Measurements from ENCODE around the gene MPP3.
"Not testable (repeated sequence)": the region's sequence is repeated elsewhere in the genome, so short reads cannot be mapped to it uniquely, and the experiment has no call there.

MPP3 gene

DNA sequence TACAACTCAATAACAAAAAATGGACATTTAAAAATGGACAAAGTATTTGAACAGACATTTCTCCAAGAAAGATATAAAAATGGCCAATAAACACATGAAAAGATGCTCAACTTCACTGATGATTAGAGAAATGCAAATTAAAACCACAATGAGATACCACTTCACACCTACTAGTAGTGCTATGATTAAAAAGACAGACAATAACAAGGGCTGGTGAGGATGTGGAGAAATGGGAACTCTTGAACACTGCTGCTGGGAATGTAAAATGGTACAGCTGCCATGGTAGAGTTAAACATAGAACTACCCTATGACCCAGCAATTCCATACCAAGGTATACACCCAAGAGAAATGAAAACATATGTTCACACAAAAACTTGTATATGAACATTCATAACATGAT is 27.8 kb downstream of the MPP3 start:
- no peak for DNase-seq (ENCODE audit: low spot score)

- DNase-seq (ENCODE audit: low spot score): no peak
Measured at GRCh38 chr17:43803758-43804157, 29.2 kb downstream of the MPP3 start.

DNA sequence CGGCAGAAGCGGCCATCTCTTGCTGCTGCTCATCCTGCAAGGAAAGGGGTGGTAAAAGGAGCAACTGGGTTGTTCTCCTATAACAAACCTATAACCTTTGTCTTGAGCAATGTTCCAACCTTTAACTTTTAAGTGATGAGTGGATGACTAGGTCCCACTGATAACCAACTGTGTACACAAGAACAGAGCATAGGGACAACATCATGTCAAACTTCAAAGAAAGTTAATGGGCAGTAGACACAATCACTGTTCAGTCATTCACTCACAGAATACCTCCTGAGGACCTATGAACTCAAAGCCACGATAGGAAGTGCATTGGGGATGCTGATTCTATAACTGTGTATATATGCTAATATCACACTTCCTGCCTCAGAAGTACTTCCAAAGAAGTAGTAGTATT is 31.1 kb downstream of the MPP3 start:
- no peak for DNase-seq (ENCODE audit: low spot score)

- DNase-seq (ENCODE audit: low spot score): no peak
Measured at GRCh38 chr17:43800736-43801135, 32.2 kb downstream of the MPP3 start.

GRCh38 chr17:43799047-43799446 is 33.9 kb downstream of the MPP3 start:
- DNase-seq (ENCODE audit: low spot score): no peak

DNA sequence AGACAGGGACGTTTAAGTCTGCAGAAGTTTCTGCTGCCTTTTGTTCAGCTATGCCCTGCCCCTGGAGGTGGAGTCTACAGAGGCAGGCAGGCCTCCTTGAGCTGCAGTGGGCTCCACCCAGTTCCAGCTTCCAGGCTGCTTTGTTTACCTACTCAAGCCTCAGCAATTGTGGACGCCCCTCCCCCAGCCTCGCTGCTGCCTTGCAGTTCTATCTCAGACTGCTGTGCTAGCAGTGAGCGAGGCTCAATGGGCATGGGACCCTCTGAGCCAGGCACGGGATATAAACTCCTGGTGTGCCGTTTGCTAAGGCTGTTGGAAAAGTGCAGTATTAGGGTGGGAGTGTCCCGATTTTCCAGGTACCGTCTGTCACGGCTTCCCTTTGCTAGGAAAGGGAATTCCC is 34.9 kb downstream of the MPP3 start:
- DNase-seq (ENCODE audit: low spot score): not testable (repeated sequence)

DNA sequence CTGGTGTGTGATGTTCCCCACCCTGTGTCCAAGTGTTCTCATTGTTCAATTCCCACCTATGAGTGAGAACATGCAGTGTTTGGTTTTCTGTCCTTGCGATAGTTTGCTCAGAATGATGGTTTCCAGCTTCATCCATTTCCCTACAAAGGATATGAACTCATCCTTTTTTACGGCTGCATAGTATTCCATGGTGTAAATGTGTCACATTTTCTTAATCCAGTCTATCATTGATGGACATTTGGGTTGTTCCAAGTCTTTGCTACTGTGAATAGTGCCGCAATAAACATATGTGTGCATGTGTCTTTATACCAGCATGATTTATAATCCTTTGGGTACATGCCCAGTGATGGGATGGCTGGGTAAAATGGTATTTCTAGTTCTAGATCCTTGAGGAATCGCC is 40.3 kb downstream of the MPP3 start:
- DNase-seq (ENCODE audit: low spot score): not testable (repeated sequence)

GRCh38 chr17:43791589-43791988 is 41.4 kb downstream of the MPP3 start:
- no peak for DNase-seq (ENCODE audit: low spot score)

DNA sequence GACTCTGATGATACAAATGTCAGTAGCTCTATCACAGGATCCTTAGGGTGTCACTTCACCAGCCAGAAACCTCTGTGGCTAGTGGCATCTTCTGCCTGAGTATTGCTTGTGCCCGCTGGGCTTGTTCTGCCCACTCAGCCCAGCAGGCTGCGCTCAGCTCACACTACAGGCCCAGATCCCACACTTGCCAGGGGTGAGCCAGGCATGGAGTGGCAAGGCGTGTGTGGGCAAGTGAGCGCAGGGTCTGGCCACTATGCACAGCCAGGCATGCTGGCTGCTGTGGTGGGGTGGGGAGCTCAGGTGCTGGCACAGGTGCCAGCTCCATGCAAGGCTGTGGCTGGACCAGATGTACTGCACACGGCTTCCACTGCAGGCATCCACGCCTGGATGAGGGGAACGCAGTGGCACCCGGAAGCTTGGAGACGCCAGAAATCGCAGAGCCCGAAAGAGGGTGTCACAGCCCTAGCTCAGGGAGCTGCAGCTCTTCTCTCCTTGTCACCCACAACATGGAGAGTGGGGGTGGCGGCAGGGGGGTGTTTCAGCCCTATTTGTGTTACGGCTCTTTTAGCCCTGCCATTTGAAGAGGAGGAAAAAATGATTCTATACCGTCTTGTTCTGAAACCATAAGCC is 42.5 kb downstream of the MPP3 start:
- DNase-seq (ENCODE audit: low spot score): no peak

- no peak for DNase-seq (ENCODE audit: low spot score)
Measured at GRCh38 chr17:43789482-43789881, 43.5 kb downstream of the MPP3 start.

DNA sequence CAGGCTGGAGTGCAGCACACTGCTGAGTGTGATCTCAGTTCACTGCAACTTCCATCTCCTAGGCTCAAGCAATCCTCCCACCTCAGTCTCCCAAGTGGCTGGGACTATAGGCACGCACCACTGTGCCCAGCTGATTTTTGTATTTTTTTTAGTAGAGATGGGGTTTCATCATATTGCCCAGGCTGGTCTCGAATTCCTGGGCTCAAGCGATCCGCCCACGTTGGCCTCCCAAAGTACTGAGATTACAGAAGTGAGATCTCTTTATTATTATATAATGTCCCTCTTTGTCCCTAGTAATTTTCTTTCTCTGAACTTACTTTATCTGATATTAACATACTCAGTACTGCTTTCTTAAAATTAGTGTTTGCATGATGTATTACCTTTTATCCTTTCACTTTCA is 44.4 kb downstream of the MPP3 start:
- no peak for DNase-seq (ENCODE audit: low spot score)

DNA sequence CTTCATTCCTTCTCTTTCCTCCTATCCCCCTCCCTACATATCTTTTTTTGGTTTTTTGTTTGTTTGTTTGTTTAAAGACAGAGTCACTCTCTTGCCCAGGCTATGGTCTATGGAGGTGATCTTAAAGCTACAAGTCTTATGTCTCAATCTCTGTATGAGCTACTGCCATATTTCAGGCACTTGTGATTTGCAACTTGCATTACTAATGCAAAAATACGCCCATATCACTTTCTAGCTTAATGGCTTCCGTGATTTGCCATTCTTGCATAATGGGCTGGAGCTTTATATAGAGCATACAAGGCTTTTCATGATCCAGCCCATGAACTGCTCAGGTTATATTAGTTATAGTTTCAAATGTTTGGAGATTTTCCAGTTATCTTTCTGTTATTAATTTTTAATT is 45.2 kb downstream of the MPP3 start:
- no peak for DNase-seq (ENCODE audit: low spot score)

DNA sequence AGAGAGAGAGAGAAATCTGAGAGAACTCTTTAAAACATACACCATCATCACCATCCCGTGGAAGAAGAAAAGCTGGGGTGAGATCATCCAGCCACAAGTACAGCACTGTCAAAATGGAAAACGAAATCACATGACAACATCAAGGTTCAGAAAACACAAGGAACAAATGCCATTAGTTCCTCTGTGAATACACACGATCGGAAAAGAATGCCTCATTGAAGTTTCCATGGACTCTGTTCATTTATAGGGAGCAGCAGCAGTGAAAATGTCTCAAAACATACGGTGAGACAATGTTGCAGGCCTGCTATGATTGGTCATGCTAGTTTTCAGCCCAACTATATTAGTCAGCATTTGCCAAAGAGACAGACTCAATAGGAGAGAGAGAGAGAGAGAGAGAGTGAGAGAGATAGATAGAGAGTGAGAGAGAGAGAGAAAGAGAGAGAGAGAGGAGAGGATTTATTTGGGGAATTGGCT is 48.3 kb downstream of the MPP3 start:
- no peak for DNase-seq (ENCODE audit: low spot score)

DNA sequence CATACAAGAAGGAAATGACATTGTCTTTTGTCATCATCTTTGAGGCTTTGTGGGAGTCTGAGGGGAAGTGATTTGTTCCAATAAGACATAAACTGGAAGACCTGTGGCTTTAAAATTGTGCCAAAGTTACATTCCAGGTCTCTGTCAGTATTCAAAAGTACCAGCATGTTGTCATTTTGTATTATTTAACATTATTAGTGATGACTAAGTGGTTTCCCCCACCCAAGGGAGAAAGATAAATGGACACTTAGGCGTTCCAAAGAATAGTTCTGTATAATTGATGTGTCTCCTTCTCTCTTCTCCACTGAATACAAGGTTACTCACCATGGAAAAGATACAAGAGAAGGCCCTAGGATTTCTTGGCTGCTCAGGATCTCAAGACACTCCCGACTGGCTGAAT is 48.9 kb downstream of the MPP3 start:
- DNase-seq (ENCODE audit: low spot score): no peak

DNA sequence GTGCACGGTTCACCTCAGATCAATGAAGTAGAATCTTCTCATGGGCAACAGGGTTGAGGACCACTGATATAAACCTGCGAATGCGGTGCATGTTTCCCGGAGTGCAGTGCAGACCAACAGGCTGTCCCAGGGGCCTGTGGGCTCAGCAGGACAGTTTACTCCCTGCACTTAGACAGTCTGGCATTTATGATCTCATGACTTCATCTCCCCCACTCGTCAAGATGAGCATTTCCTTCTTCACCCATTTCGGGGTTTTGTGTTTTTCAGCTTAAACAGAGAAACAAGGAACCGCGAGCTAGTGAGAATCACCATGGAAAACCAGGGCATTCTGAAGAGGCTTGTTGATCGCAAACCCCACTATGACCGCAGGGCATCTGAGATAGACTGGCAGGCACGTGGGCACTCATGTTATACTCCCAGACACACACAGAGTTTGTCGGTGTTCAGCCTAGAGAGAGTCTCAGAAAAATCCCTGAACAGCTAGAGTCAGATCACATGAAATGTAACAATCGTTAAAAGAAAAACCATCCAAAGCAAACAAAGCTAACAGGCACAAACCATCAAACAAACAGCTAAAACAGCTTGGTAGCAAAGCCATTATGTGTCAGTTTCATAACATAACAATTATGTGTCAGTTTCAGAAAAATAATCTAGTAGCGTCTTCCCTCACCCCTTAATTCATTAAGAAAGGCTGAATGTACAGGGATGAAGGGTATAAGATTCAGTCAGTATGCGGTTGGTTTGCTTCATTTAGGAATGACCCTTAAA is 49.8 kb downstream of the MPP3 start:
- DNase-seq (ENCODE audit: low spot score): no peak

DNA sequence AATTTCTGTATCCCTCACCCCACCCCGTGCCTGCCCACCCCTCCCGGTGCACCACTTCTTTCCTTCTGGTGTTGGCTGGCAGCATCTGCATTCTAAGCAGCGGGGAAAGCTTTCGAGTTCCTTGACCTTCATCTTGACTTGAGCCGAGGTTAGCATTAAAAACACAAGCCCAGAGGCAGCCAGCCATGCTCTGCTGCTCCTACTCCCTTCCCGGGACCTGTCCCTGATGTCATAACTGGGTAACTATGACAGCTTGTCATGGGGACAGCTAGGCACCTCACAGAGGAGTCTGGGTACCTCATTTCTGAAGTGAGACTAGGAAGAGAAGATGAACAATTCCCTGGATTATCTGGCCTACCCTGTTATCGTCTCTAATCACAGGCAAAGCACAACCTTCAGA is 52.8 kb downstream of the MPP3 start, which contains the start of gene CFAP97D1:
Gene CFAP97D1 (plus strand): TSS at position 301 of the 400 bp plus-strand sequence. CDS start 28 bp downstream, at position 329.
- no peak for DNase-seq (ENCODE audit: low spot score)

DNA sequence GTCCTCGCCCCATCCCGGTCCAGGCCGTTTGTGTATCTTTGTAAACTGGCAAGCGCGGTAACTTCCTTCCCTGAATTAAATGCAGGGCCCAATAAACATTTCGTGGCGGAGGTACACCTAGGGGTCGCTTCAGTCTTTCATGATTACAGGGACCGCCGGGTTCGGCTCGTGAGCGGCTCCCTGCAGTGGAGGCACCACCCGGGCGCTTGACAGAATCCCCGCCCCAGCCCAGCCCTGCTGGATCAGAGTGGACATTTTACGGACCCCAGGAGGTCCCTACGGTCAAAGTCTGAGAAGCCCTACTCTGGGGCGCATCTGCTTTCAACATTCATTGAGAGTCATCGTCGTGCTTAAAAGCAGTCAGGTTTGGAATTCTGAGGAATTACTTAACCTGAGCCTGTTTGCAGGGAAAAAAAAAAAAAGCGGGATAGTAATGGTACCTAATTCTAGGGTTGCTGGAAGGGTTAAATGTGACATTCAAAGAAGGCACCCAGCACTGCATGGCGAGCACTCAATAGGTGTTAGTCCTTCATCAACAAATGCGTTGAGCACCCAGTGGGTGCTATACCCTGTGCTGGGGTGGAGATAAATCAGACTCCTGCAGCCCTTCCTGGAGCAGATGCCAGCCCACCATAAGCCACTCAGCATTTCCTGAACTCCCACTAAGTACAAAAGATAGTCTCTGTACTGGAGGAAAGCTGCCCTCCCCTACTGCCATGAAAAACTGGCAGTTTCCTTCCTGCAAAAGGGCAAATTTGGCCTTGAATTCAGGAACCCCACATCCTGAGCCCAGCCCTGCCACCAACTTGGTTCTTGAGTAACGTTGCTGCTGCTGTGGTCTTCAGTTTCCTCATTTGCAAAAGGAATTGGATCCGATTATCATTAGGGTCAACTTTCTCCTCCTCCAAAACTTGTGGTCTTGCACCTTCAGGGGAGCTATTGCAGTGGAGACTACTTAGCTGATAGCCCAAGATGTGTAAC is 53.5 kb downstream of the MPP3 start:
- no peak for DNase-seq (ENCODE audit: low spot score)

- DNase-seq (ENCODE audit: low spot score): peak; percentile 47
Measured at GRCh38 chr17:43778337-43779144, 54.4 kb downstream of the MPP3 start, which contains the start of gene DUSP3. DUSP3 (minus strand) TSS chr17:43778977; CDS start chr17:43778924, 53 bp downstream.

DNA sequence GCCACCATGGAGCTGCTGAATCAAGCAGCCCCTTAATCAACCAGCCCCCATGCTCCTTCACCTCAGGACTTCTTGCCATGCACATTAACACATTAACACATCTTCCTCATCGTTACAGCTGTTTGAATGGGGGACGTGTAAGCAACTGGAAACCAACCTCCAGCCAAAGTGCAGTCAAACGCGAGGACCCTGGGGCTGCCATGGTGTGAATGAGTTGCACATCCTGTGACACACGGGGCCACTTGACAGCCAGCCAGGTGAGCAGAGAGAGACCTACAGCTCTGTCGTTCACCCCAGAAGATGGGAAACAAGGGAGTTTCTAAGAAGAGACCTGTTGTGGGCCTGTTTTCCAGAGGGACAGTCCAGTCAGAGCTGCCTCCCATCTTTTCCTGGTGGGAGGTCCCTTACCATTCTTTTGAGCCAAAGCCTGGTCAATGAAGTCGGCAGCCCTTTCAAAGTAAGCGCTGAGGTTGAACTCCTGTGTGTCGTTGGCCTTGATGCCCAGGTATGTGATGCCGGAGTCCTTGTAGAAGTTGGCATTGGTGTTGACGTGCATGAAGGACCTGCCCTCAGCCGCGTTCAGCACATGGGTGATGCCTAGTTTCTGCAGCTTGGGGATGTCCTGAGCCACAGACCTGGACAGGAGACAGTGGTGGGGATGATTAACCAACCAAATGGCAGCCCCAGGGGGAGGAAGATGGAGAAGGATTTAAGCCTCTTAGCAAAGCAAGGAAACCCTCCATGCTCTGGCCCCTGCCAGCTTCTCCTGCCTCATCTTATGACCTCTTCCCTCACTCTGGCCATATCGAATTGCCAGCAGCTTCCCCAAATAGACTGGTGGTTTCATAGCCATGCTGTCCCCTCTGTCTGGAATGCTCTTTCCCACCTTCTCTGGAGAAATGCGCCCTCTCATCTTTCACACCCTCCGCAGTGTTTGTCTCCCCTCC is 58.4 kb downstream of the MPP3 start:
- DNase-seq (ENCODE audit: low spot score): no peak
